Peyer's patch (tissue), 4 donors: ENCODE measurements around the gene KLHL33.

ENCODE experiments used
- POLR2A ChIP-seq, 2 donors: fragments of 450-650 bp; IDR thresholded peaks; one replicate each; pipeline ENCODE4 v1.5.1; 2017; ENCODE audit warnings: antibody characterized with exemption in 2 of 2, mild to moderate bottlenecking in 2 of 2, moderate library complexity in 2 of 2
- TF ChIP-seq, protein P1 (sequence below), 6 experiments: fragments of 450-650 bp in 4 of 6; fragments of 200-600 bp in 2 of 6; sonication (generic) in 1 of 6; IDR thresholded peaks; one replicate each; pipeline ENCODE4 v1.5.1; 2017 to 2019; ENCODE audit warnings: antibody characterized with exemption in 6 of 6, mild to moderate bottlenecking in 3 of 6, moderate library complexity in 1 of 6

DNA sequence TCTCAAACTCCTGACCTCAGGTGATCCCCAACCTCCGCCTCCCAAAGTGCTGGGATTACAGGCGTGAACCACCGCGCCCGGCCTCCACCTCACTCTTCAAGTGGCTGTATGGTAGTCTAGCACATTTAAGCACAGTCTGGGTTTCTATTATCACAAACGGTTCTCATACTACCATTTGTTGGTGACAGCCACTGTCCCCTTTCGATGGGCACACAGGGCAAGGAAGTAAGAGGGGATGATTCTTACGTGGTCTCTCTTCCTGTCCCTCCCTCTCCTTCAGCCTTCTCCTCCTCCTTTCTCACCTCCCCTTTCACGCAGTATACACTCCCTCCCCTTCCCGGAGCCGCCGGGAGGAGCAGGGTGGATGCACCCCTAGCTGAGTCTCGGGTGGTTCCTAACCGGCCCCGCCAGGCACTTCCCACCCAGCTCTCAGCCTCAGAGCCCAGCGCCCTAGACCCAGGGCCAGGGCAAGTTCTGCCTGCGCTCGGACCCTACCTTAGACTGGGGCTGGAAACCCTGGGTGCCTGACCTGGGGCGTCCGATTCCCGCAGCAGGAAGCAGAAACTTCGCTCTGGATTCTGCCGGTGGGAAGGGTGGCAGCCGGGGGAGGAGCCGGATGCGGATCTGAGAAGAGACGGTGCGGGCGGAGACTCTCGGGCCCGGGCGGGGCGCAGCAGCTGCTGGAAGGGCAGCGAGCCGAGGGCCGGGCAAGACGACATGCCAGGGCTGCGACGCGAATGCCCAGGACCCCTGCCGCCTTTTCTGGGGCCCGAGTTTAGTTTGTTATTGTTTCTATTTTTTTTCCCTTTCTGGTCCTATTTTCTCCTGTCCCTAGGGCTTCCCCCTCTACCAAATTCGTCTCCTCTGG lies 22.9 kb downstream of the KLHL33 start, which contains the start of gene TEP1:
- TF ChIP-seq, protein P1, sequence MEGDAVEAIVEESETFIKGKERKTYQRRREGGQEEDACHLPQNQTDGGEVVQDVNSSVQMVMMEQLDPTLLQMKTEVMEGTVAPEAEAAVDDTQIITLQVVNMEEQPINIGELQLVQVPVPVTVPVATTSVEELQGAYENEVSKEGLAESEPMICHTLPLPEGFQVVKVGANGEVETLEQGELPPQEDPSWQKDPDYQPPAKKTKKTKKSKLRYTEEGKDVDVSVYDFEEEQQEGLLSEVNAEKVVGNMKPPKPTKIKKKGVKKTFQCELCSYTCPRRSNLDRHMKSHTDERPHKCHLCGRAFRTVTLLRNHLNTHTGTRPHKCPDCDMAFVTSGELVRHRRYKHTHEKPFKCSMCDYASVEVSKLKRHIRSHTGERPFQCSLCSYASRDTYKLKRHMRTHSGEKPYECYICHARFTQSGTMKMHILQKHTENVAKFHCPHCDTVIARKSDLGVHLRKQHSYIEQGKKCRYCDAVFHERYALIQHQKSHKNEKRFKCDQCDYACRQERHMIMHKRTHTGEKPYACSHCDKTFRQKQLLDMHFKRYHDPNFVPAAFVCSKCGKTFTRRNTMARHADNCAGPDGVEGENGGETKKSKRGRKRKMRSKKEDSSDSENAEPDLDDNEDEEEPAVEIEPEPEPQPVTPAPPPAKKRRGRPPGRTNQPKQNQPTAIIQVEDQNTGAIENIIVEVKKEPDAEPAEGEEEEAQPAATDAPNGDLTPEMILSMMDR (IDR thresholded peaks at IDR 0.05): peak in 3 of 6 experiments; percentile 3 to 24 (median 23)
- TF ChIP-seq POLR2A (IDR thresholded peaks at IDR 0.05): peak; percentile 94 to 95
